Measurements from ENCODE around the gene SRCAP. TPM values are rescaled to one million over a fixed set of nuclear protein-coding genes. Genes with fewer than 3 reads are reported as not detected.
A peak's percentile ranks its signal among the peaks of the same experiment; 100 is the strongest.

The SRCAP gene
- polyA plus RNA-seq, 5 donors, result 30.1 to 41.0 (median 34.8) TPM

DNA sequence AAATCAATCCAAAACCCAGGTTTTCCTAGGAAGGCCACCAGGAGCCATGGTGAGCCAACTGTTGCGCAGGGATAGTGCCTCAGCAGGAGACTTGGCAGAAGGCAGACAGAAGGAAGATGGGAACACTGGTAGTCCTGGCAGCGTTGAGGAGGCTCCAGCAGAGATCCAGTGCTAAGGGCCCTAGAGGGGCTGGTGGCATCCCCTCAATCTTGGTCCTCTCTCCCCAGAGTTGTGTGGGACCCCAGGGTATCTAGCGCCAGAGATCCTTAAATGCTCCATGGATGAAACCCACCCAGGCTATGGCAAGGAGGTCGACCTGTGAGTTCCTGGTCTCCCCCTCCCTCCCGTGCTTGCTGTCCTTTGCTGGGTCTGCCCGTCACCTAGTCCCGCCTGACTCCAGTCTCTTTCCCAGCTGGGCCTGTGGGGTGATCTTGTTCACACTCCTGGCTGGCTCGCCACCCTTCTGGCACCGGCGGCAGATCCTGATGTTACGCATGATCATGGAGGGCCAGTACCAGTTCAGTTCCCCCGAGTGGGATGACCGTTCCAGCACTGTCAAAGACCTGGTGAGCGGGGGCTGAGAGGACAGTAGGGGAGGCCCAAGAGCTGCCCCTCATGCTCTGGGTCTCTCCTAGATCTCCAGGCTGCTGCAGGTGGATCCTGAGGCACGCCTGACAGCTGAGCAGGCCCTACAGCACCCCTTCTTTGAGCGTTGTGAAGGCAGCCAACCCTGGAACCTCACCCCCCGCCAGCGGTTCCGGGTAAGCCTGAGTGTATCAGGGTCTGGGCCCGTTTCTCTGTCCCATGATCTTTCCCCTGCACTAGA lies 57.2 kb downstream of the SRCAP start:
- no peak for DNase-seq

DNA sequence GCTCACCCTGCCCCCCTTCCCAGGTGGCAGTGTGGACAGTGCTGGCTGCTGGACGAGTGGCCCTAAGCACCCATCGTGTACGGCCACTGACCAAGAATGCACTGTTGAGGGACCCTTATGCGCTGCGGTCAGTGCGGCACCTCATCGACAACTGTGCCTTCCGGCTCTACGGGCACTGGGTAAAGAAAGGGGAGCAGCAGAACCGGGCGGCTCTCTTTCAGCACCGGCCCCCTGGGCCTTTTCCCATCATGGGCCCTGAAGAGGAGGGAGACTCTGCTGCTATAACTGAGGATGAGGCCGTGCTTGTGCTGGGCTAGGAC lies 57.8 kb downstream of the SRCAP start:
- no peak for DNase-seq

- no peak for DNase-seq
Observed at GRCh38 chr16:30757316-30757715, 58.3 kb downstream of the SRCAP start.

DNA sequence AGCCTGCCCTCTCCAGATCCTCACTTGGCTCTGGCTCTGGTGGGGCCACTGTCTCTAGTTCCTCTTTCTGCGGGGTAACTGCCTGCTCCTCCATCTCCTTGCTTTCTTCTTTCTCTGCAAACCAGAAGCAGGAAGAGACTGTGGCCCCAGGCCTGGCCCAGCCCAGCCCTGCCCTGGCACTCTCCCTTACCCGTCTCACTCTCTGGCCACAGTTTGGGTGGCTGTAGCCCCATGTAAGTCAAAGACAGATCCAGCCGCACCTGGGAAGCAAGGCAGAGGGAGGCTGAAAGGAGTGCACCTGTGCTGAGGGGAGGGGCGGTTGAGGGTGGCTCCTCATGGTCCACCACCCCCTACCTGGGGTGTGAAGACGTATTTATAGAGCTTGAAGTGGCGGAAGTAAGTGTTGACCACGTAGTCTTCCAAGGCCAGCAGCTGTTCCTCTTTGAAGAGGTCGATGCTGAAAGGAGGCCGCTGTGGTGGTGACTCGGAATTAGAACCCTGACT lies 60.1 kb downstream of the SRCAP start:
- DNase-seq, result no peak

GRCh38 chr16:30760001-30760559 lies 61.1 kb downstream of the SRCAP start:
- DNase-seq, result no peak

- no peak for DNase-seq
Observed at GRCh38 chr16:30760577-30761426, 61.8 kb downstream of the SRCAP start.

DNA sequence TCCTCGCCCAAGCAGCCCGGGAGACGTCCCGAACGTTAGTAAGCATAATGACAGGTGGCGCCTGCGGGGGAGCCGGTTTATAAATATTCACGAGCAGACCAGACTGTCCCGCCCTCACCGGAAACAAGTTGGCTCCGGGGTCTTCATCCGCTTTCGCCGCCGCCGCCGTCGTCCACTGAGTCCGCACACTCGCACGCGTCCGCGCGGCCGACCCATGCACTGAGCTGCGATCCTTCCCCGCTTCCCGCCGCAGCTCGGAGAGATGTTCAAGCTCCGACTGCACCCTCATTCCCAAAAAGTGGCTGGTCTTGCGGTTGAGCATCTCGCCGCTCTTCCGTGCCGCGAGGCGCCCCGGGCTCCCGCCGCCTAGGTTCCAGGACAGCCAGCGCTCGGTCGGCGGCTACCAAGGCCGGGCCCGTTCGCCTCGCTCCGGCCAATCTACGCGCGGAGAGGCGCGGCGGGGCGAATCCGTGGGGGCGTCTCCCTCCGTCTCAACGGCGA lies 62.5 kb downstream of the SRCAP start:
- DNase-seq, result no peak

GRCh38 chr16:30761928-30762902 lies 63.2 kb downstream of the SRCAP start, which contains the start of the genes CFAP119 and RNF40:
Gene CFAP119 (minus strand): TSS chr16:30762062. CDS start chr16:30761748, 314 bp downstream.
Gene RNF40 (plus strand): TSS chr16:30762322. CDS start chr16:30762546, 224 bp downstream.
- DNase-seq, result peak; percentile 98

- no peak for DNase-seq
Observed at GRCh38 chr16:30762991-30763725, 64.2 kb downstream of the SRCAP start.

DNA sequence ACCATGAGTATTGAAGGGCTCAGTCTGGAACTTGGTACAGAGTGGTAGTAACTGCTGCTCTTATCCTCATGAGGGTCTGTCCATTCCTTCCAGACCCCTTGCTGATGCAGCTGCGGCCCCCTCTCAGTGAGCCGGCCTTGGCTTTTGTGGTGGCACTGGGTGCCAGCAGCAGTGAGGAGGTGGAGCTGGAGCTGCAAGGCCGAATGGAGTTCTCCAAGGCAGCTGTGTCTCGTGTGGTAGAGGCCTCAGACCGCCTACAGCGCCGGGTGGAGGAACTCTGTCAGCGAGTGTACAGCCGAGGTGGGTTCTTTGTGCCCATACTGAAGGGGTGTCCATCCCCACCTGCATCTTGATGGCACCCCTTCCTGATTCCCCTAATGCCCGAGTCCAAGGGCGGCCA lies 65.1 kb downstream of the SRCAP start:
- no peak for DNase-seq

DNA sequence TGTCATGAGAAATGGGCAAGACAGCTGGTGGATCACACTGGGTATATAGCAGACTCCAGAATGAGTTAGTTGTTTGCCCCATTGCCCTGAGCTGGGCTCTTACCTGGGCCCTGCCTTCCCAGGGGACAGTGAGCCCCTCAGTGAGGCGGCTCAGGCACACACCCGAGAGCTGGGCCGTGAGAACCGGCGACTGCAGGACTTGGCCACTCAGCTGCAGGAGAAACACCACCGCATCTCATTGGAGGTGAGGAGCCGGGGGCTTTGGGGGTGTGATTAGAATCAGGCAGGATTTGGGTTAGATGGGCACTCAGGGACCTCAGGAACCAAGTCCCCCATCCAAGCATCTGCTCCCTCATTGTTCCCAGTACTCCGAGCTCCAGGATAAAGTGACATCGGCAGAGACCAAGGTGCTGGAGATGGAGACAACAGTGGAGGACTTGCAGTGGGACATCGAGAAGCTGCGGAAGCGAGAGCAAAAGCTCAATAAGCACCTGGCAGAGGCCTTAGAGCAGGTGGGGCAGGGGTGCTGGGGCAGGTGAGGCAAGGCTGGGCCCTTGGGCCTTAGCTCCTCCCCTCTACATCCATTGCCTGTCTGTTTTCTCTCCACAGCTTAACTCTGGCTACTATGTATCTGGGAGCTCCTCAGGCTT lies 66.0 kb downstream of the SRCAP start:
- DNase-seq, result no peak

GRCh38 chr16:30766206-30766932 lies 67.4 kb downstream of the SRCAP start:
- no peak for DNase-seq

DNA sequence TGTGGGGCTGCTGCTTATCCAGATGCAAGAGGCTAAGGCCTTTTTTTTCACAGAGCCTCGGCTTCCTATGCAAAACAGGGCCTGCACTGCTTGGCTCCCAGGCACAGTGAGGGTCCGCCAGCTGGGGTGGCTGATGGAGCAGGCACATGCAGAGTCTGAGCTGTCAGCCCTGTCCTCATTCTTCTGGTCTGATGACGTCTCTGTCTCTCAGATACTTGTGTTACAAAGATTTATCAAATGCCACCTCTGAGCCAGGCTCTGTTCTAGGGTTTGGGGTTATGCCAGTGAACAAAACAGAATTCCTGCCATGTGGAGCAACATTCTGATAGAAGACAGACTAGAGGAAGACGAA lies 67.9 kb downstream of the SRCAP start:
- no peak for DNase-seq

- DNase-seq, result no peak
Observed at GRCh38 chr16:30767767-30768465, 68.9 kb downstream of the SRCAP start.

DNA sequence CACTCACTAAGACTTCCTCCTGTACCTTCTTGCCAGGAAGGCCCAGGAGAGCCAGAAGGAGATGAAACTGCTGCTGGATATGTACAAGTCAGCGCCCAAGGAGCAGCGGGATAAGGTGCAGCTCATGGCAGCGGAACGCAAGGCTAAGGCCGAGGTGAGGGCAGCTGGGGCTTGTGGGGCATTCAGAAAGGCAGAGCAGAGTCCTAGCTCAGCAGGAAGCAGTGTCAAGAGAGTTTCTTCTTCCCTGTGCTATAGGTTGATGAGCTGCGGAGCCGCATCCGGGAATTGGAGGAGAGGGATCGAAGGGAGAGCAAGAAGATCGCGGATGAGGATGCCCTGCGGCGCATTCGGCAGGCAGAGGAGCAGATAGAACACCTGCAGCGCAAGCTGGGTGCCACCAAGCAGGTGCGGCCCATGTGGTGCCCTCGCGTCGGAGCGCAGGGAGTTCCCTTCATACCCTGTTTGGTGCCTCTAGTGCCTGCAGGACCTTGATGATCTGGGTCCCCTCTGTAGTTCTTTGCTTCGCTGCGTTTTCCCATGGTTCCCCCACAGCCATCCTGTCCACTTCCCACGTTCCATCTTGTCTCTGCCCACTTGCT lies 69.7 kb downstream of the SRCAP start:
- no peak for DNase-seq

DNA sequence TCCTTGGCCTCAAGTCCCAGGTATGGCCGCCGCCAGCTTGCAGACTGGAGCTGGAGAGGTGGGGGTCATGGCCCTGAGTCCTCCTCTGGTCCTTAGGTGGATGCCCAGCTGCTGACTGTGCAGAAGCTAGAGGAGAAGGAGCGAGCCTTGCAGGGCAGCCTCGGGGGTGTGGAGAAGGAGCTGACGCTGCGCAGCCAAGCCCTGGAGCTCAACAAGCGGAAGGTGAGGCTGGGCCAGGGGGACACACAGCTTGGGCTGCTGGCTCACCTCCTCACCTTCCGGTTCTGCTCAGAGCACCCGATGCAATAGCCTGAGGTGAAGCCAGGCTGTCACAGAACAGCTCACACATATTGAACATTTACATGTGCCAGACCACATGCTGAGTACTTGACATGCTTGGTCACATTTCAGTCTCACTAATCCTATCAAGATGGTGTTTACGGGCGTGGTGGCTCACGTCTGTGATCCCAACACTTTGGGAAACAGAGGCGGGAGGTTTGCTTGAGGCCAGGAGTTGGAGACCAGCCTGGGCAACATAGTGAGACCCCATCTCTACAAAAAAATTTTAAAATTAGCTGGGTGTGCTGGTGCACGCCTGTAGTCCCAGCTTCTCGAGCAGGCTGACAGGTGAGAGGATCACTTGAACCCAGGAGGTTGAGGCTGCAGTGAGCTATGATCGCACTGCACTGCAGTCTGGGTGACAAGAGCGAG lies 70.6 kb downstream of the SRCAP start:
- no peak for DNase-seq

- DNase-seq, result no peak
Observed at GRCh38 chr16:30771726-30772125, 72.8 kb downstream of the SRCAP start.
